ENCODE results near the gene CNTN5.
"Not testable (repeated sequence)": the region's sequence is repeated elsewhere in the genome, so short reads cannot be mapped to it uniquely, and the experiment has no call there.

The CNTN5 gene

DNA sequence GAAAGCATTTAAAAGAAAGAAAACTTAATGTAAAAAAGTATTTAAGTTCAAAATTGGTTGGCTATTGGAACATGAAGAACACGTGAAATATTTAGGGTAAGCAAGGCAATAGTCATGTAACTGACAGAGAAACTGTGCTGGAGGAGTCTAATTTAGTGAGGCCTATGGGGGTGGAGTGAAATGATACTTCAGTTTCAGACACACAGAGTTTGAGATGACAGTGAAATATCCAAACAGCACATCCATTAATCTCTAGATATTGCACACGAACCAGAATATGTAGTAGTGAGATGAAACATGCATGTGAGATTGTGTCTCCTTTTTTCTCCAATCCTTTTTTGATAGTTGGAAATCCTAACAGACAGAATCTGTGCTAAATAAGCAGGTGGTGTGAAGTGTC lies 739.0 kb downstream of the CNTN5 start:
- DNase-seq (ENCODE audit: low spot score): no peak

DNA sequence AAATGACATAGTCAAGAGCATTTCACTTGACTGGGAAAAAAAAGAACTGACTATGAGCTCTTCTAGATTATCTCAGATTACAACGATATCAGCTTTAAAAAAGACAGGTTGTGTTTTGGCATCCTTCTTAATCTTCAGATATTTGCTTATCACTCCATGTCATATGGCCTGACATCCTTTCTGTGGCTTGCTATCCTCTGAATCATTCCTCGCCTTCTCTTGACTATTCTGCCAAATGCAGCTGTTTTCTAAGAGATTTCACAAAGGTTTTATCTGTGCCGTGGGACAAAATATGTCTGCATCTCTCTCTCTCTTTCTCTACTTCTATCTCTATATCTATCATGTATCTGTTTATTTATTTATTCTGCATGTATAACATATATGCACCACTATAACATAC lies 746.1 kb downstream of the CNTN5 start:
- no peak for DNase-seq (ENCODE audit: low spot score)

- DNase-seq (ENCODE audit: low spot score): no peak
Observed at GRCh38 chr11:99773646-99774045, 752.9 kb downstream of the CNTN5 start.

DNA sequence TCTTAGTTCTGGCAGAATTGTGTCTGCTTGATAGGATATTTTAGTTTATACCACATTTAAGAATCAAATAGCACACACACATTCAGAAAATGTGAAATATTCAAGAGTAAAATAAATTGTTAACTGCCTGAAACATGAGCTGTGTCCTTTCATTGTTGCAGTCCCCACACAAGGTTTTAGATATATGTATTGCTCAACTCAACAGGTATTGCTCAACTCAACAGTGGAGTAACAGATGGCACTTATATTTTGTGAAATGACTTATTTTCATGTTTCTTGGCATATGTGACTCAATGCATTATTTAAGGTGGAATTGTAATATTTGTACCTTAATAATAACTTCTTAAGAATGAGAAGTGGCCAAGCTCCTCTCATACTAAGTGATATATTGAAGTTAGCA lies 760.3 kb downstream of the CNTN5 start:
- DNase-seq (ENCODE audit: low spot score): no peak

DNA sequence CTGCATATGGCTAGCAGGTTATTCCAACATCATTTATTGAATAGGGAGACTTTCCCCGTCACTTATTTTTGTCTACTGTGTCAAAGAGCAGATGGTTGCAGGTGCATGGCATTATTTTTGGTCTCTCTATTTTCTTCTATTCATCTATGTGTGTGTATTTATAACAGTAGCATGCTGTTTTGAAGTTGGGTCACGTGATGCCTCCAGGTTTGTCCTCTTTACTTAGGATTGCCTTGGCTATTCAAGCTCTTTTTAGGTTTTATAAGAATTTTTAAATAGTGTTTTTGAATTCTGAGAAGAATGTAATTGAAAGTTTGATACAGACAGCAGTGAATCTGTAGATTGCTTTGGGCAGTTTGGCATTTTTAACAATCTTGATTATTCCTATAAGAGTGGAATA lies 770.6 kb downstream of the CNTN5 start:
- DNase-seq (ENCODE audit: low spot score): no peak

GRCh38 chr11:99795999-99796398 lies 775.2 kb downstream of the CNTN5 start:
- DNase-seq (ENCODE audit: low spot score): no peak

DNA sequence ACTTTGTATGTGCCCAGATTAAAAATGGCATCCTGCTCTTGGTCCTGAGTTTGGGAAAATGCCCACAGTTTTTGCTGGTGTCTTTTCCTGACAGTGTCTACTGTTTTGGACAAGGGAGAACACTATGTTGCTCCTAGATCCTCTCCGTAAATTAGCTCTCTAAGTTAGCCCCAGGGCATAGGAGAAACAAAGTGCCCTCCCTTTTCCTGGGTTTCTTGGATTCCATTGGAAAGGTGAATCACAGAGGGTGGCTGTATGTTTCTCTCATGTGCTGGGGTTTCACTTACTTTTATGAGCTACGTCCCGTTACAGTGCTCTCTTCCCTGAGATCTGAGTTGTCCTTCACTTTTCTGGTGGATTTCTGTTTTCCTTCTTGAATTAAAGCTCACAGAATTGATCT lies 782.8 kb downstream of the CNTN5 start:
- DNase-seq (ENCODE audit: low spot score): no peak

DNA sequence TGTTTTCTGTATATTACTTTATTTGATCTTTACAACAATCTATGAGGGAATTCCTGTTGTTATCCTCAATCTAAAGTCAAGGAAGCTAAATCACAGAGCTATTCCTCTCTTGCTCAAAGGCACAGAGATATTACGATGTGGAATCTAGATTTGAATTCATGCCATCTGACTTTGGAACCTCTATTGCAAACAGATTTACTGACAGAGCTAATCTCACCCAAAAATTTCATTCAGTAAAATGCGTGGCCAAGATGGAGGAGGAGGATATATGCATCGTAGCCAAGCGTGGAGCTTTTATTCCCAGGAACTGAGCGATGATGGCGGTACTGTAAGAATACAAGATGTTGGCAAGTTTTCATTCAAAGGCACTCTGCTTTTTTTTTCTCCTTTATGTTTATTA lies 791.8 kb downstream of the CNTN5 start:
- no peak for DNase-seq (ENCODE audit: low spot score)

DNA sequence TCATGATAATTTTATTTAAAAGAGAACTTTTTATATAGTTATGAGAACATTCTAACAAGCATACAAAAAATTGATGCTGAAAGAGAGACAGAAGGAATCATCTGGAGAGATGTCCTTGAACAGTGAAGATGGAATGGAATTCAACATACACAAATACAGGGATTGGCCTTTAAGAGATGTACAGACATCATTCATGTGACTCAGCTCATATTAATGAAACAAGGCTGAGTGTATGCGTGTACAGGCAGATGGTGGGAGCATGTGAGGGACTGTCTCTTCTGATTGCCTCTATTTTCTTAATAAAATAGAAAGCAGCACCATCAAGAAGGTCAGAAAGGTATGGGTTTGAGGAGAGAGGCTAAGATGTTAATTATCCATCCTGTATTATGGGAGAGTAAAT lies 793.3 kb downstream of the CNTN5 start:
- DNase-seq (ENCODE audit: low spot score): no peak

DNA sequence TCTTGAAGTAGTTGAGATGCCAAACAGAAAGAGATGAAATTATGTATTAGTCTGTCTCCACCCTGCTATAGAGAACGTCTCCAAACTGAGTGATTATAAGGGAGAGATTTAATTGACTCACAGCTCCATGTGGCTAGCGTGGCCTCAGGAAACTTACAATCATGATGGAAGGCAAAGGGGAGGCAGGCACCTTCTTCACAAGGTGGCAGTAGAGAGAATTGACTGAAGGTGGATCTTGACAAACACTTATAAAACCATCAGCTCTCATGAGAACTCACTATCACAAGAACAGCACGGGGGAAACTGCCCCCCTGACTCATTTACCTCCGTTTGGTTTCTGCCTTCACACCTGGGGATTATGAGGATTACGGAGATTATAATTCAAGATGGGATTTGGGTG lies 794.0 kb downstream of the CNTN5 start:
- DNase-seq (ENCODE audit: low spot score): no peak

DNA sequence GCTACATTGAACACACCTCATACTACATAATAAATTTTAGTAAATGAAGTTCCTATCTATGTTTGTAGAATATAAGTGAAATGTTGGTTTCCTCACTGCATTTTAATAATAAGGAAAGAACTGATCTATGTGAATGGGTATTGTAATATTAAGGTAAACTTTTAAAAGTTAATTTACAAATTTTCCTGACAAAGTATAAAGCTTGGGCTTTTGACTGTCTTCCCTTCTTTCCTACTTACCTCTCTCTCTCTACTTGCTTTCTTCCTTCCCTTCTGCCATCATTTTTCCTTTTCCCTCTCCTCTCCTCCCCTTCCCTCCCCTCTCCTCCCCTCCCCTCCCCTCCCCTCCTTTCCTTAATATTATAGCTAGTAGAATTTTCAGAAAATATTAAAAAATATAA lies 798.2 kb downstream of the CNTN5 start:
- no peak for DNase-seq (ENCODE audit: low spot score)

DNA sequence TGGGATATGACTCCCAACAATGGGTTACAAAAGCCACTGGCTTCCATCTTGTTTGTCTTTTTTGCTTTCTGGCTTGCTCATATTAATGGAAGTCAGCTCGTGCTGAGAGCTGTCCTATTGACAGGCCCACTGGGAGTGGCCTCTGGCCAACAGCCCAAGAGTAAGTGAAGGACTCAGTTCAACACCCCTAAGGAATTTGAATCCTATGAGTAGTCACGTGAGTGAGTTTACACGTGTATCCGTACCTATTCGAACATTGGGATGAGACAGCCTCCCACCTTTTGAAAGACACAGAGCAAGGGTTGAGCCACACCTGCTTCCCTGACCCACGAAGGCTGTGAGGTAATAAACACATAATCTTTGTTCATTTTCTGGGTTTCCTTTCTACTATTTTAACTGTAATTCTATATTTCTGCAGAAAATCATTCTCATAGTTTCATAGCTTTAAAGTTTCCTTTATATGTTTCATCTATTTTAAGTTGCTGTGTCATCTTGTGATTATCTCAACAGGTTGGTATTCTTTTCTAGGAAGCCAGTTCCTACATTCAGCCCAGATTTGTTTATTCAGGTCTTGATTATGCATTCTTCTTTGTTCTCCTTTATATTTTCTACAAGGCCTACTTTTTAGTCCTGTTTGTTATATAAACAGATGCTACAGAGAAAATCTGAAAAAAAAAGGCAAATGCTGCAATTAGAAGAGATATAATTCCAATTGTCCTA lies 802.3 kb downstream of the CNTN5 start:
- no peak for DNase-seq (ENCODE audit: low spot score)

- not testable (repeated sequence) for DNase-seq (ENCODE audit: low spot score)
Observed at GRCh38 chr11:99836739-99837138, 816.0 kb downstream of the CNTN5 start.

- DNase-seq (ENCODE audit: low spot score): no peak
Observed at GRCh38 chr11:99841885-99842284, 821.1 kb downstream of the CNTN5 start.

- DNase-seq (ENCODE audit: low spot score): no peak
Observed at GRCh38 chr11:99865951-99866350, 845.2 kb downstream of the CNTN5 start.

DNA sequence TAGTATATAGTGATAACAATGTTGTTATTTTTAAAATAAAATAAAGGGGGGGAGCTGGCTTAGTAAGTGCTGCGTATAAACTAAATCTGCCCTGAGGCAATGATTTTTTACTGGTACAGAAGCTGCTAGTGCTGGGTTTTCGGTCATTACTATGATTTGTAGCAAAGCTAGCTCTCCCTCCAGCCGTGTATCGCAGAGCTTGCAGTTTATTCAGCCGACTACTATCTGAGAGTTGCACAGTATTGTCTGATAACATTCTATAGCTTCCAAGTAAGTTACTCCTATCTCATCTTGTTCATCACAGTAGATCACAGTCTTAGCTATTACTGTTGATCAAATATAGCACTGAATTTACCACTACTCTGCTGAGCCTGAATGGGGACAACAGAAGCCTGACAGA lies 860.9 kb downstream of the CNTN5 start:
- DNase-seq (ENCODE audit: low spot score): no peak

GRCh38 chr11:99884750-99885149 lies 864.0 kb downstream of the CNTN5 start:
- DNase-seq (ENCODE audit: low spot score): no peak

- DNase-seq (ENCODE audit: low spot score): no peak
Observed at GRCh38 chr11:99887481-99887880, 866.7 kb downstream of the CNTN5 start.

DNA sequence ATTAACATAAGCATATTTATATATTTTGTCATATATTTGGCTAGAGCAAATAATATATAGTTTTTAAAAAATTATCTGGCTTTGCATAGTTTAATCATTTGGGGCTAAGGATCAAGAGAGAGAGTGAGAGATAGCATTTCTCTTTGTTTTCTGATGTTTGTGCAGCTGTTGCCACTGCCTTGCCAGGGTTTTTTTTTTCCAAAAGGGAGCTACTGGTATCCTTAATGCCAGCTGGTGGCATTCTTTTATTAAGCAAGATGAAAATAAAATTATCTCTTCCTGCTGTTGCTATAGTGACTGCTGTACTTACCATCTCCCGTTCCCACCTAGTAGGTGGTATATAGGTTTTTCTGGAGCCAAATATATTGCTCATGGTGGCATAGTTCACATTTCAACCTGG lies 873.1 kb downstream of the CNTN5 start:
- no peak for DNase-seq (ENCODE audit: low spot score)

- no peak for DNase-seq (ENCODE audit: low spot score)
Observed at GRCh38 chr11:99901175-99901574, 880.4 kb downstream of the CNTN5 start.

GRCh38 chr11:99911116-99911515 lies 890.4 kb downstream of the CNTN5 start:
- no peak for DNase-seq (ENCODE audit: low spot score)

- DNase-seq (ENCODE audit: low spot score): no peak
Observed at GRCh38 chr11:99916078-99916477, 895.3 kb downstream of the CNTN5 start.

- no peak for DNase-seq (ENCODE audit: low spot score)
Observed at GRCh38 chr11:99918761-99919160, 898.0 kb downstream of the CNTN5 start.

- DNase-seq (ENCODE audit: low spot score): no peak
Observed at GRCh38 chr11:99920956-99921355, 900.2 kb downstream of the CNTN5 start.

DNA sequence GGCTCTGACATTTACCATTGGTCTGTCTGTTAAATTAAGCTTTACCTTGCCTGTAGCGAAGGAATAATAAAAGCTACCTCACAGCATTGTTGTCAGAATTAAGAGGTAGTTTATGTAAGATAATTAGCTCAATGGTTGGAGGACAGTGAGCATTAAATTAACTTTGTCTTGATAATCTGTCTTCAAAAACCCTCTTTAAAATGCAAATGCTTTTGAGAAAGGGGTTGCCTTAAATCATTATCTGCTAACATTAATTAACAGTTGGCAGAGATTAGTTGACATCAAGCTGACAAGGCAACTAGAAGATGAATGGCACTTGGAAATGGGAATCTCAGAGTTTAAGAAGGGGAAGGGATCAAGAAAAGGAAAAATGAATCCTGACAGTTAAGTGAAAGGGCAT lies 905.2 kb downstream of the CNTN5 start:
- DNase-seq (ENCODE audit: low spot score): no peak
